Brain microvascular endothelial cell (primary cell): ENCODE results near the gene PKP4.

Experiments used
- DNase-seq: peaks from one replicate; pipeline ENCODE4 v3.0.0-alpha.2; 2020
- H3K27ac ChIP-seq: fragments of 250-450 bp; sonication (Bioruptor Pico); 2 replicates; pipeline ENCODE4 v1.5.1; 2020; ENCODE audit warnings: mild to moderate bottlenecking, moderate library complexity
- H3K27me3 ChIP-seq: fragments of 250-450 bp; sonication (Bioruptor Pico); replicated peaks from 2 replicates; pipeline ENCODE4 v1.5.1; 2020; ENCODE audit warnings: mild to moderate bottlenecking
- H3K36me3 ChIP-seq: fragments of 250-450 bp; sonication (Bioruptor Pico); replicated peaks from 2 replicates; pipeline ENCODE4 v1.5.1; 2020; ENCODE audit warnings: mild to moderate bottlenecking
- H3K4me3 ChIP-seq: 2 replicates; pipeline ENCODE4 v1.5.1; 2011; ENCODE audit warnings: low read depth, mild to moderate bottlenecking, control low read depth, low read length, moderate library complexity
- in situ Hi-C: cut with HindIII; loops from 2 replicates; pipeline ENCODE4 v1.10.0; 2017; ENCODE audit warnings: low sequenced_read_pairs, low pct_ligation_motif_present
- TF ChIP-seq, protein P1 (sequence below): IDR thresholded peaks from 2 replicates; pipeline ENCODE4 v1.5.1; 2011; ENCODE audit warnings: low read depth, mild to moderate bottlenecking, moderate library complexity, low read length, control low read depth, inconsistent platforms; ENCODE audit errors: missing control alignments

The PKP4 gene

DNA sequence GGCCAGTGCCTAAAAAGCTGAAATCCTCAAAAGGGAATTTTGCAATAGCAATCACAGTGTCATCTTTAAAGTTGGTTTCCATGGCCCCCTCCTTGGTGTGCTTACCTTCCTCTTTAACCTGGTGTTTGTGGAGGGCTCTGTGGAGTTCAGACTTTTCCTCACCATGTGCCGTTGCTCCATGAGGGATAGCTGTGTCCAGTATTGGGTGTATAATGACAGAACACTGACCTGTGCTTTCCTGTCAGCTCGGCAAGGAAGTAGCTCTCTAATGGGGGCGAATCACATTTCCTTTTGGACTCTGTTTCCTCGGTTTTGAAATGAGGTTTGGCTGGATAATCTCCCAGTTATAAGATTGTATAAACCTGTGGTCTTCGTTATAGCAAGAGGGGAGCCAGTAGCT lies 172.4 kb downstream of the PKP4 start:
- Histone ChIP-seq H3K27me3 (no peaks in the 10 kb centered on the region), H3K4me3 (no peak overlapping the region), H3K27ac (no peak overlapping the region), H3K36me3 (peaks cover 17% of the 10 kb centered on the region)
- TF ChIP-seq, protein P1, sequence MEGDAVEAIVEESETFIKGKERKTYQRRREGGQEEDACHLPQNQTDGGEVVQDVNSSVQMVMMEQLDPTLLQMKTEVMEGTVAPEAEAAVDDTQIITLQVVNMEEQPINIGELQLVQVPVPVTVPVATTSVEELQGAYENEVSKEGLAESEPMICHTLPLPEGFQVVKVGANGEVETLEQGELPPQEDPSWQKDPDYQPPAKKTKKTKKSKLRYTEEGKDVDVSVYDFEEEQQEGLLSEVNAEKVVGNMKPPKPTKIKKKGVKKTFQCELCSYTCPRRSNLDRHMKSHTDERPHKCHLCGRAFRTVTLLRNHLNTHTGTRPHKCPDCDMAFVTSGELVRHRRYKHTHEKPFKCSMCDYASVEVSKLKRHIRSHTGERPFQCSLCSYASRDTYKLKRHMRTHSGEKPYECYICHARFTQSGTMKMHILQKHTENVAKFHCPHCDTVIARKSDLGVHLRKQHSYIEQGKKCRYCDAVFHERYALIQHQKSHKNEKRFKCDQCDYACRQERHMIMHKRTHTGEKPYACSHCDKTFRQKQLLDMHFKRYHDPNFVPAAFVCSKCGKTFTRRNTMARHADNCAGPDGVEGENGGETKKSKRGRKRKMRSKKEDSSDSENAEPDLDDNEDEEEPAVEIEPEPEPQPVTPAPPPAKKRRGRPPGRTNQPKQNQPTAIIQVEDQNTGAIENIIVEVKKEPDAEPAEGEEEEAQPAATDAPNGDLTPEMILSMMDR = no peak
- in situ Hi-C loops = no loop called here
- DNase-seq = no peak

DNA sequence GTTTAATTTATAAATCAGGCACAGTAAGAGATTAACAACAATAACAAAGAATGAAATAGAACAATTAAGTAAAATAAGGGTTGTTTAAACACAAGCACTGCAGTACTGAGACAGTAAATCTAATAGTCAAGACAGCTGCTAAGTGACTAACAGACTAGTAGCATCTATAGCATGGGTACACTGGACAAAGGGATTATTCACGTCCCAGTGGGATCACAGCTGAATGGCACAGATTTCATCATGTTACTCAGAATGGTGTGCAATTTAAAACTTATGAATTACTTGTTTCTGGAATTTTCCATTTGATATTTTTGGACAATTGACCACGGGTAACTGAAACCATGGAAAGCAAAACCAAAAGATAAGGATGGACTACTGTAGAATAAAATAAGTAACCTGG lies 176.5 kb downstream of the PKP4 start:
- in situ Hi-C loops = no loop called here
- TF ChIP-seq, protein P1 = no peak
- Histone ChIP-seq H3K4me3 (no peak overlapping the region), H3K27ac (no peak overlapping the region), H3K27me3 (no peaks in the 10 kb centered on the region), H3K36me3 (peaks cover 11% of the 10 kb centered on the region)
- DNase-seq = no peak

DNA sequence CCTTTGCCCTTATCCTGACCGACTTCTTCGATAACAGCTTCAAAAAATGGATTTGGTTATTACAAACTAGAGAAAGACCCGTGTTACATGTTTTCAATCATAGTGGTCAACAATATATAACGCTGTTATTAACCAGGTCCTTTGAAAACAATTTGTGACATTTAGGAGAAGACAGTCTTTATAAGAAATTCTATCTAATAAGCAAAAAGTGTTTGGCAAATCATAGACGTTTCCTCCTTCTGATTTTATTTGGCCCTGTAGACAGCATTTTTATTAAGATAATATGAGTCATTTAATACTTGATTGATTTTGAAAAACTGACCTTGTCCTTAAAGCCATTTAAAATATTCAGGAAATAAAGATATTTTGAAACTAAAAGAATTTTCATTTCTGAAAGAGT lies 177.9 kb downstream of the PKP4 start:
- TF ChIP-seq, protein P1 = no peak
- Histone ChIP-seq H3K27me3 (no peaks in the 10 kb centered on the region), H3K27ac (no peak overlapping the region), H3K36me3 (peaks cover 11% of the 10 kb centered on the region), H3K4me3 (no peak overlapping the region)
- DNase-seq = no peak
- in situ Hi-C loops = no loop called here

DNA sequence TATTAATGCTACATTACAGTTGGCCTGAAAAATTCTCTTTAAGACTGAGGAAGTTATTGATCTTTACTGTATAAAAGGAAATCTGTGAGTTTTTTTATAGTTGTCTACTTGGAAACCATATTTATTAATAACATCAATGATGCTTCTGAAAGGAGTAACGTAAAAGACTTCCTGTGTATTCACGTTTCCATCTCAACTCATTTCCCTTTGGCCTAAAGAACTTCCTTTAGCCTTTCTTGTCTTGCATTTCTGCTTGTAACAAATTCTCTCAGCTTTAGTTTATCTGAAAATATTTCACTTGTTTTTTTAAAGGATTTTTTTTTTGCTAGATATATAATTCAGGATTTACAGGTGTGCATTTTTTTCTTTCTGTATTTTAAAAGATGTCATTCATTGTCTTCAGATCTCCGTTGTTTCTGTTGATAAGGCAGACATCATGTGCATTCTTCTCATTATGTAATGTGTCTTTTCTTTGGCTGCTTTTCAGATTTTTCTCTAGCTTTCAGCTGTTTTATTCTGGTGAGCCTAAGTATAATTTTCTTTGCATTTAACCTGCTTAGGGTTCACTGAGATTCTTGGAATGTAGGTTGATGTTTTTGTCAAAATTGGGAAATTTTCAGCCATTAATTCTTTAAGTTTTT lies 179.3 kb downstream of the PKP4 start:
- H3K27ac ChIP-seq = no peak overlapping the region
- H3K36me3 ChIP-seq = peaks cover 11% of the 10 kb centered on the region
- DNase-seq = no peak

DNA sequence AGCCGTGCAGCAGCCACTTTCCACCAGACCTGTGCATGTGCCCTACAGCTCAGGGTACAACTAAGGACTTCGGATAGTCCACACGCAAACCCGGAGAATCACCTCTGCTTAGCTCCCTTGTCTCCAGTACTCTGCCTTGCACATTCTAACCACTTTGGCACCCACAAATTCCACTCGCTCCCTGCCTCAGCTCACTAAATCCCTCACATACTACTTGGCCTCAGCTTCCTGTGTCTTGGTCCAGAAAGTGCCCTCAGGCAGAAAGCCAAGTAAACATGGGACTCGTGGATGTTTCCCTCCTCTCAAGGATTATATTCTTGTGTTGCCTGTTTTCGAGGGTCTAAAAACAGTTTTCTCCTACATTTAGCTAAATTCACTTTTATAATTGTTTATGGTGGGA lies 180.6 kb downstream of the PKP4 start:
- Histone ChIP-seq H3K36me3 (peaks cover 6% of the 10 kb centered on the region), H3K4me3 (no peak overlapping the region), H3K27ac (no peak overlapping the region), H3K27me3 (no peaks in the 10 kb centered on the region)
- DNase-seq = no peak
- TF ChIP-seq, protein P1 = no peak
- in situ Hi-C loops = no loop called here

More for the DNA sequence above, 179.3 kb downstream of the PKP4 start:
- in situ Hi-C loops = no loop called here
- Histone ChIP-seq H3K27me3 (no peaks in the 10 kb centered on the region), H3K4me3 (no peak overlapping the region)
- TF ChIP-seq, protein P1 = no peak

DNA sequence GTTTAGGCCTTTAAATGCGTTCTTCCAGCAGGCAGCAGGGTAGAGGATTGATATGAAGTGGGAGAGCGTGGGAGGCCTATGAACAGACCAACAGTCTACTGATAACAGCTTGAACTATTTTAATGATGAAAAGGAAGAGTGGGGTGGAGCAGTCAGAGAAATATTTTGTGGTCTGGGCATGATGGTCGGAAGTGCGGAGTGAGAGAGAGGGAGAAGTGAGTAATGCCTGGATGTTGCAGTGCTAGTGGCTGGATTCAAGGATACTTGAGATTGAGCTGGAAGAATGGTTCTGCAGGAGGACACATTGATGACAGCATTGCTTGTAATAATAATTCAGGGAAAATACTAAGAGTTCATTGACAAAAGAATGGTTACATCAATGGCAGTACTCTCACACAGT lies 187.4 kb downstream of the PKP4 start:
- Histone ChIP-seq H3K27me3 (no peaks in the 10 kb centered on the region), H3K36me3 (peaks cover 3% of the 10 kb centered on the region), H3K4me3 (no peak overlapping the region), H3K27ac (peak overlapping the region; percentile 61)
- in situ Hi-C loops = no loop called here
- DNase-seq = peak; percentile 88
- TF ChIP-seq, protein P1 = no peak
